Small intestine (tissue), 7 donors: ENCODE results near the gene CDK5R1. TPM values are rescaled to one million over a fixed set of nuclear protein-coding genes. Genes with fewer than 3 reads are reported as not detected.
A peak's percentile ranks its signal among the peaks of the same experiment; 100 is the strongest.
"Not testable (repeated sequence)": the region's sequence is repeated elsewhere in the genome, so short reads cannot be mapped to it uniquely, and the experiment has no call there.

Source experiments
- DNase-seq, 2 donors: peaks; one replicate each; pipeline versions ENCODE4 v3.0.0 to v3.0.0-alpha.2; 2013
- FAIRE-seq: peaks from 2 replicates; lab custom pipeline; 2012; peaks lifted over from hg19 to GRCh38; lab: Jason Lieb, UNC
- H3K27ac ChIP-seq, 3 donors: one replicate each; pipeline ENCODE4 v1.5.1; 2013; ENCODE audit warnings: low read length in 2 of 3, mild to moderate bottlenecking in 2 of 3, control low read depth in 1 of 3, inconsistent platforms in 1 of 3, low read depth in 1 of 3, moderate library complexity in 1 of 3
- H3K27me3 ChIP-seq, 3 donors: one replicate each; pipeline ENCODE4 v1.6.1; 2013; ENCODE audit warnings: low read length in 3 of 3, inconsistent platforms in 1 of 3; ENCODE audit not compliant: control insufficient read depth in 3 of 3, insufficient read depth in 3 of 3
- H3K36me3 ChIP-seq, 3 donors: one replicate each; pipeline ENCODE4 v1.6.1; 2013; ENCODE audit warnings: low read length in 3 of 3, inconsistent platforms in 1 of 3, low read depth in 1 of 3, mild to moderate bottlenecking in 1 of 3, moderate library complexity in 1 of 3; ENCODE audit not compliant: control insufficient read depth in 3 of 3, insufficient read depth in 2 of 3
- H3K4me1 ChIP-seq, 3 donors: one replicate each; pipeline ENCODE4 v1.6.1; 2013; ENCODE audit warnings: low read length in 2 of 3, inconsistent platforms in 1 of 3, low read depth in 1 of 3, mild to moderate bottlenecking in 1 of 3, moderate library complexity in 1 of 3; ENCODE audit not compliant: control insufficient read depth in 3 of 3, insufficient read depth in 2 of 3
- H3K4me3 ChIP-seq, 3 donors: one replicate each; pipeline ENCODE4 v1.5.1; 2013; ENCODE audit warnings: low read length in 3 of 3, control low read depth in 1 of 3, inconsistent platforms in 1 of 3, low read depth in 1 of 3, mild to moderate bottlenecking in 1 of 3, moderate library complexity in 1 of 3
- H3K9me3 ChIP-seq, 2 donors: one replicate each; pipeline ENCODE4 v1.6.1; 2013; ENCODE audit warnings: low read depth in 1 of 2, low read length in 1 of 2; ENCODE audit not compliant: control insufficient read depth in 2 of 2, insufficient read depth in 1 of 2
- WGBS, 3 donors: extraction: QIAGEN DNeasy Blood & Tissue Kit; methylation state at CpG; one replicate each; pipeline ENCODE4 v1.1.7; 2013; 5-methylcytosine and 5-hydroxymethylcytosine counted together
- polyA plus RNA-seq, 4 donors: library from polyadenylated mRNA; stranded (reverse) in 3 of 4; unstranded in 1 of 4; fragments of 200-250 nt in 3 of 4; fragments of 120-200 nt in 1 of 4; gene quantifications; one replicate each; pipeline versions ENCODE4 v1.2.1 to v1.2.3, GENCODE V29; 2013
- donor health status: healthy with polysubstance abuse.
- donor health status: control.
- donor health status: control.
- donor health status: Bipolar disorder and iron deficiency.
- donor health status: healthy.

CDK5R1 gene
- polyA plus RNA-seq, 4 donors = 0.54 to 1.6 (median 0.99) TPM

- FAIRE-seq = no peak
These were observed 40.8 kb upstream of the CDK5R1 start for GRCh38 chr17:32445971-32446370.

GRCh38 chr17:32446949-32447348 is 39.8 kb upstream of the CDK5R1 start:
- H3K36me3 ChIP-seq = peaks cover 3 to 23% (median 10%) of the 10 kb centered on the region in 3 donors

More at GRCh38 chr17:32445971-32446370, 40.8 kb upstream of the CDK5R1 start:
- H3K36me3 ChIP-seq = peaks cover 0 to 20% (median 5%) of the 10 kb centered on the region in 3 donors
- H3K27me3 ChIP-seq = no peaks in the 10 kb centered on the region
- no peak overlapping the region for H3K4me3 ChIP-seq
- no peak overlapping the region for H3K27ac ChIP-seq
- 61 to 66% (median 64%) methylated on average over 2 of the region's 2 CpGs for WGBS, 3 donors
- no peaks in the 10 kb centered on the region for H3K9me3 ChIP-seq
- DNase-seq = no peak
- peaks cover 2 to 6% (median 4%) of the 10 kb centered on the region in 3 donors for H3K4me1 ChIP-seq

GRCh38 chr17:32449963-32450362 is 36.8 kb upstream of the CDK5R1 start:
- Histone ChIP-seq H3K9me3 (no peaks in the 10 kb centered on the region), H3K27ac (no peak overlapping the region), H3K4me1 (peaks cover 2 to 6% (median 4%) of the 10 kb centered on the region in 3 donors), H3K27me3 (no peaks in the 10 kb centered on the region), H3K4me3 (no peak overlapping the region), H3K36me3 (peaks cover 6 to 29% (median 23%) of the 10 kb centered on the region in 3 donors)
- no peak for FAIRE-seq
- no peak for DNase-seq
- 95 to 98% (median 96%) methylated on average over 5 of the region's 5 CpGs for WGBS, 3 donors

More at GRCh38 chr17:32446949-32447348, 39.8 kb upstream of the CDK5R1 start:
- DNase-seq (no peak), FAIRE-seq (no peak)
- H3K27ac ChIP-seq = no peak overlapping the region
- H3K4me1 ChIP-seq = peaks cover 2 to 6% (median 4%) of the 10 kb centered on the region in 3 donors
- no peak overlapping the region for H3K4me3 ChIP-seq
- no peaks in the 10 kb centered on the region for H3K27me3 ChIP-seq
- H3K9me3 ChIP-seq = no peaks in the 10 kb centered on the region
- WGBS, 3 donors = 82 to 95% (median 83%) methylated on average over 2 of the region's 2 CpGs

GRCh38 chr17:32450379-32450778 is 36.4 kb upstream of the CDK5R1 start:
- H3K4me1 ChIP-seq, H3K9me3 ChIP-seq, H3K4me3 ChIP-seq, H3K27ac ChIP-seq, H3K27me3 ChIP-seq, FAIRE-seq: not testable (repeated sequence)
- H3K36me3 ChIP-seq = peaks cover 6 to 33% (median 23%) of the 10 kb centered on the region in 3 donors
- 62 to 80% (median 70%) methylated on average over 6 of the region's 6 CpGs for WGBS, 3 donors
- peak in 1 of 2 donors; percentile 26 for DNase-seq

GRCh38 chr17:32451879-32452278 is 34.9 kb upstream of the CDK5R1 start:
- no peaks in the 10 kb centered on the region for H3K27me3 ChIP-seq
- H3K4me1 ChIP-seq = peaks cover 0 to under 1% (median 0%) of the 10 kb centered on the region in 3 donors
- H3K36me3 ChIP-seq = peaks cover 6 to 34% (median 29%) of the 10 kb centered on the region in 3 donors
- FAIRE-seq = no peak
- no peaks in the 10 kb centered on the region for H3K9me3 ChIP-seq
- WGBS, 3 donors = 71 to 90% (median 86%) methylated on average over 2 of the region's 2 CpGs
- no peak overlapping the region for H3K27ac ChIP-seq
- no peak for DNase-seq
- no peak overlapping the region for H3K4me3 ChIP-seq

- Histone ChIP-seq H3K27me3 (no peaks in the 10 kb centered on the region), H3K27ac (no peak overlapping the region), H3K4me1 (no peaks in the 10 kb centered on the region), H3K4me3 (no peak overlapping the region), H3K9me3 (no peaks in the 10 kb centered on the region), H3K36me3 (peaks cover 6 to 34% (median 32%) of the 10 kb centered on the region in 3 donors)
- FAIRE-seq (no peak), DNase-seq (no peak)
- WGBS, 3 donors = 92 to 97% (median 95%) methylated on average over 1 of the region's 1 CpG
These were observed 34.5 kb upstream of the CDK5R1 start for GRCh38 chr17:32452281-32452680.

- H3K9me3 ChIP-seq = no peaks in the 10 kb centered on the region
- no peak overlapping the region for H3K4me3 ChIP-seq
- no peaks in the 10 kb centered on the region for H3K27me3 ChIP-seq
- DNase-seq (no peak), FAIRE-seq (no peak)
- peaks cover 7 to 37% (median 27%) of the 10 kb centered on the region in 3 donors for H3K36me3 ChIP-seq
- 96 to 98% (median 98%) methylated on average over 2 of the region's 2 CpGs for WGBS, 3 donors
- no peaks in the 10 kb centered on the region for H3K4me1 ChIP-seq
- no peak overlapping the region for H3K27ac ChIP-seq
These were observed 33.4 kb upstream of the CDK5R1 start for GRCh38 chr17:32453370-32453769.

GRCh38 chr17:32458371-32458770 is 28.4 kb upstream of the CDK5R1 start:
- Histone ChIP-seq H3K4me3 (no peak overlapping the region), H3K36me3 (peaks cover 6 to 36% (median 30%) of the 10 kb centered on the region in 3 donors), H3K4me1 (no peaks in the 10 kb centered on the region), H3K27me3 (no peaks in the 10 kb centered on the region), H3K9me3 (no peaks in the 10 kb centered on the region), H3K27ac (no peak overlapping the region)
- FAIRE-seq = no peak
- DNase-seq = peak in 1 of 2 donors; percentile 50

- FAIRE-seq = no peak
- Histone ChIP-seq H3K27me3 (no peaks in the 10 kb centered on the region), H3K36me3 (peaks cover 7 to 37% (median 25%) of the 10 kb centered on the region in 3 donors)
These were observed 26.7 kb upstream of the CDK5R1 start for GRCh38 chr17:32460054-32460453.

More at GRCh38 chr17:32460054-32460453, 26.7 kb upstream of the CDK5R1 start:
- no peak overlapping the region for H3K4me3 ChIP-seq
- no peaks in the 10 kb centered on the region for H3K4me1 ChIP-seq
- no peak for DNase-seq
- H3K27ac ChIP-seq = no peak overlapping the region
- 87 to 92% (median 89%) methylated on average over 4 of the region's 4 CpGs for WGBS, 3 donors
- H3K9me3 ChIP-seq = no peaks in the 10 kb centered on the region
